GM21717 (cell line): ENCODE measurements around the gene PHLDB1.
"Not testable (repeated sequence)": the region's sequence is repeated elsewhere in the genome, so short reads cannot be mapped to it uniquely, and the experiment has no call there.

Experiments
- ATAC-seq: cut with Tn5 transposase; IDR thresholded peaks from one replicate; pipeline ENCODE4 v1.9.1; 2021; ENCODE audit warnings: mild to moderate bottlenecking, moderate library complexity; ENCODE audit not compliant: unreplicated experiment

Gene PHLDB1

DNA sequence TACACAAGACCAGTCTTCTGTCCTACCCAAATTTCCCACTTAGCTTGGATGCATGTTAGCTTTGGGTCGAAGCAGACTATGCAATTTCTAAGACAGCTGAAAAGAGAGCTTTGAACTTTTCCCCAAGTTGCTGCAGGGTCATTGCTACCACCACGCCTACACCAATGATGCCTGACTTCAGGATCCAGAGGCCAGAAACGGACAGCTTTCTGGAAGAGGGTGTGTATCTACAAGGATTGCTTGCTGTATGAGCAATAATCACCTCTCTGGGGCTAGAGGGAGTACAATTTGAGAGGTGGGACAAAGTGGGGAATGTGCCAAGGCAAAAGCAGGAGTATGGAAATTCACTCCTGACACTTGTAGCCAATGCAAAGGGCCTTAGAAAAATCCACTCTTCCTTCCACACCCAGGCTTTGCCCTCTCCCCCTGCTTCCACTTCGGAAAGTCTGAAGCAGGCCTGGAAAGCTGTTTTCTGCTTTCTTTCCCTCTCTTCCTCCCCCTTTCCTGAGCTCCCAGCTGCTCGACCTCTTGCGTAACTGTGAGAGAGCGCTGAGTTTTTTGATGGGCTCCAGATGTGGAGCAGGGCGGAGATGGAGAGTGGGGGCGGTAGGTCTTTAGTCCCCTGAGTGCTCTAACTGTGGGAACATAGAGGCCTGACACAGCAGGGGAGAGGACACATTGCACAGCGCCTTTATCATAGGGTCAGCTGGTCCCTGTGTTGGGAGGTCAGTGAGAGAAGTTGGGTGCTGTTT is 2.1 kb upstream of the PHLDB1 start:
- no peak for ATAC-seq

GRCh38 chr11:118606157-118606843 is 1.1 kb upstream of the PHLDB1 start:
- no peak for ATAC-seq

- ATAC-seq, result no peak
Observed at GRCh38 chr11:118606844-118607228, 579 bp upstream of the PHLDB1 start.

GRCh38 chr11:118608360-118609227 is 1.2 kb downstream of the PHLDB1 start:
- ATAC-seq, result no peak

- ATAC-seq, result no peak
Observed at GRCh38 chr11:118609380-118610224, 2.2 kb downstream of the PHLDB1 start.

DNA sequence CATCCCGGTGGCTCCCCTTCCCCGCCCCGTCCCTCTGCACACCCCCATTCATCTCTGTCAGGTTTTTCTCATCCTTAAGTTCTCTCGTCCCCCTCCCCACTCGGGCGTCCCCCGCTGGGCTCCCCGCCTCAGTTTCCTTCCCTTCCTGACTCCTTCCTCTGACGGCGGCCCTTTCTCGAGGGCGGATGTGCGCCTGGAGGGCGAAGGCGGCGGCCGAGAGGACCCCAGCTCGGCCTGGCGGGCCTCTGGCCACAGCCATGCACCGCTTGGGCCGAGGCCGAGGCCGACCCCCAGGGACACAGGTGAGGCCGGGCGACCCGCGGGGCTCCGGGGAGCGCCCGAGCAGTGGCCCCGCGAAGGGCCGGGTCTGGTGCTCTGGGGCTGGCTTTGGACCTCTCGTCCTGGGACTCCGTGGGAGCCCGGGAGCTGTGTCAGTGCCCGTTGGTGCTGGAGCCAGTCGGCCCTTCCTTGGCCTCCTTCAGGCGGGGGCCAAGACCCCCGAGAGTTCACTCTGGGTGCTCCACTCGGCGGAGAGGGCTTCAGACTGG is 2.9 kb downstream of the PHLDB1 start:
- ATAC-seq, result no peak

GRCh38 chr11:118610773-118611432 is 3.5 kb downstream of the PHLDB1 start:
- ATAC-seq, result no peak

DNA sequence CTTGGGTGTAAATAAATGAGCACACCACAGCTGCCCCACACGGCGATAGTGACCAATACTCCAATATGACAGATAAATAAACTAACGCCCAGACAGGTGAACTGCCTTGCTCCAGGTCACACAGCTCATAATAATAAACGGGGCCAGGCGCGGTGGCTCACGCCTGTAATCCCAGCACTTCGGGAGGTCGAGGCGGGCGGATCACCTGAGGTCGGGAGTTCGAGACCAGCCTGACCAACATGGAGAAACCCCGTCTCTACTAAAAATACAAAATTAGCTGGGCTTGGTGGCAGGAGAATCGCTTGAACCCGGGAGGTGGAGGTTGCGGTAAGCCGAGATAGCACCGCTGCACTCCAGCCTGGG is 4.0 kb downstream of the PHLDB1 start:
- ATAC-seq, result not testable (repeated sequence)

DNA sequence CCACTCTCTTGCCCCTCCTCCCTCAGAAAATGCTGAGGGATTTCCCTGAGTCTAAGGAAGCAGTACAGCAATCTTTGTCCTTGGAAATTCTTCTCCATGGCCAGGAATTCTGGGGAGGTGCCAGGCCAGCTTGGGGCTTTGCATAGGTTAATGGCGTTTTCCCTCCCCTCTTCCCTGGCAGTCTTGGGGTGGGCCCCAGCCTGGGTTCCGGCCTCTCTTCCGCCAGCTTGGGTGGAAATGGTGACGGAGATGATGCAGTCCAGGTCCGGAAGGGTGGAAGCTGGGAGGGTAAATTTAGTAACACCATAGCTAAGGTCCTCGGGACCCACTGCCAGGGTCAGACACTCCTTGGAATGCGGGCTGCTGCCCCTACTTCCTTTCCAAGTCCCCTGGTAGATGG is 5.0 kb downstream of the PHLDB1 start:
- no peak for ATAC-seq

DNA sequence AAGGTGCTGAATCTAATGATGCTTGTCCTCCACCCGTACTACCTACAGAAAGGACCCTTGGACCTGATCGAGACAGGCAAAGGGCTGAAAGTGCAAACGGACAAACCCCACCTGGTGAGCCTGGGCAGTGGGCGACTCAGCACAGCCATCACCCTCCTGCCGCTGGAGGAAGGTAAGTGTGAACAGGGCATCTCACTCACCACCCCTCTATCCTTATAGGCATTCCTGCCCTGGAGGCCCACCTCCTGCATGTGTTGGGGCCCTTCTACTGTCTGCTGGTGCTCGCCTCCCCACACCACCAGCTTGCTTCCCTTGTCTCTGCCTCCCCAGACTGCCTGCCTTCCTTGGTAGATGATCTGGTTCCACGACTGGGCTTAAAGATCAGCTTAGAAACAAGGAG is 7.1 kb downstream of the PHLDB1 start:
- ATAC-seq, result no peak

- no peak for ATAC-seq
Observed at GRCh38 chr11:118615282-118615975, 8.0 kb downstream of the PHLDB1 start.

DNA sequence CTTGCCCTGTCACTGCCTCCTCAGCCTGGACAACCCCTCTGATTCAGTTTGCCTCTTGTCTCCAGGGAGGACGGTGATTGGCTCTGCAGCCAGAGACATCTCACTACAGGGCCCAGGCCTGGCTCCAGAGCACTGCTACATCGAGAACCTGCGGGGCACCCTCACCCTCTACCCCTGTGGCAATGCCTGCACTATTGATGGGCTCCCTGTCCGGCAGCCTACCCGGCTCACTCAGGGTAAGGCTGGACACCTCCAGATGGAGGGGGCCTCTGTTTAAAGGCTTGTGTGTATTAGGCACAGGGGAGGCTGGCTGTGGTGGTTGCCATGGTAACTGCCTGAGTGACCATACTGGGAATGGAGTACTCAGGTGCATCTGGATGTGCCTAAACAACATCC is 8.6 kb downstream of the PHLDB1 start:
- no peak for ATAC-seq

- no peak for ATAC-seq
Observed at GRCh38 chr11:118618115-118618990, 10.9 kb downstream of the PHLDB1 start.

DNA sequence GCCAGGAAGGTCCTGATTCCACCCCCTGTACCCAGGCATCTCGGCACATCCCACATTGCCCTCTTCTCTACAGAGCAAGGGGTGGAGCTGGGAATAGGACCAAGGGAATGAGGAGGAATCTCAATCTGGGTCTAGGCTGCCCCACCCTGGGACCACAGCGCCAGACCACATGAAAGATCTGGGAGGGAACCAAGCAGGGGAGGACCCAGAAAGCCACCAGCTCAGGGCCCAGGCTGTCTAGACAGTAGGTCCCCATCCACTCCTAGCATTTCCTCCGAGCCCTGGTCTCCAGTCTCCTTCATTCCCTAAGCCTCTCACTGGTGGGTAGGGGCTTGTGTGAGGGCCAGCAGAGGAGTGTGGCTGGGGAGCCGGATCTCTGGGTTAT is 11.6 kb downstream of the PHLDB1 start:
- ATAC-seq, result no peak

GRCh38 chr11:118619444-118620197 is 12.2 kb downstream of the PHLDB1 start:
- ATAC-seq, result no peak

DNA sequence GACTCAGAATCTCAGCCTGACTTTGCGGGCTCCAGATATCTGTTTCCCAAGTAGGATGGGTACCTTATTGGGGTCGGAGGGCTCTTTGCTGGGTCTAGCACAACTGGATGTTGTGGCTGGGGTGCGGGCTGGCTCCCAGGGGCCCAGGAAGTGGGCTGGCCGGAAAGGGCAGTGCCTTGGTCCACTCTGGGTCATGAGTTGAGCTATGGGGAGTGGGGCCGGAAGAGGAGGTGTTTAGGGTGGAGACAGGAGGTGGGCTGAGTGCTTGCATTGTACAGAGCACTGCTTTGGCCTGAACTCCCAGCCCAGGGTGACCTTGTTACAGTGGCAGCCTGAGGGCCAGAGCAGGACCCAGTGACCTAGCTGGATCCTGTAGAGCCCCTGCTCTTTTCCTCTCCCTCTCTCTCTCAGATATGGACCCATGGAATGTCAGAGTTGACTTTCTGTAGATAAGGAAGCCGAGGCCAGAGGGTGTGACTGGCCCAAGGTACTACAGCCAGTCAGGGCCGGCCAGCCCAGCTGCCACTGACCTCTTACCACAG is 13.2 kb downstream of the PHLDB1 start:
- no peak for ATAC-seq

GRCh38 chr11:118621071-118621783 is 13.8 kb downstream of the PHLDB1 start:
- no peak for ATAC-seq
